Neural cell (in vitro differentiated cells): ENCODE measurements around the gene RASGEF1C.

Source experiments
- EZH2 ChIP-seq: fragments of 200-600, 300-800 bp; shearing (Covaris generic), sonication (generic); IDR thresholded peaks from 2 replicates; pipeline ENCODE4 v1.6.1; 2014; ENCODE audit warnings: antibody characterized with exemption, low read length, borderline replicate concordance, mild to moderate bottlenecking; ENCODE audit not compliant: insufficient read depth, poor library complexity, severe bottlenecking
- MXI1 ChIP-seq: fragments of 450-650 bp; conservative IDR thresholded peaks from 2 replicates; pipeline ENCODE4 v1.6.1; 2014; ENCODE audit warnings: antibody characterized with exemption, mild to moderate bottlenecking; ENCODE audit not compliant: poor library complexity, severe bottlenecking
- TAF1 ChIP-seq: IDR thresholded peaks from 2 replicates; pipeline ENCODE4 v1.6.1; 2012; ENCODE audit warnings: low read depth
- TF ChIP-seq, protein P1 (sequence below): IDR thresholded peaks from 2 replicates; pipeline ENCODE4 v1.6.1; 2012; ENCODE audit warnings: borderline replicate concordance
- TF ChIP-seq, protein P2 (sequence below): fragments of 450-650 bp; IDR thresholded peaks from 2 replicates; pipeline ENCODE4 v1.5.1; 2014; ENCODE audit warnings: antibody characterized with exemption, mild to moderate bottlenecking, moderate library complexity; ENCODE audit not compliant: poor library complexity, severe bottlenecking

DNA sequence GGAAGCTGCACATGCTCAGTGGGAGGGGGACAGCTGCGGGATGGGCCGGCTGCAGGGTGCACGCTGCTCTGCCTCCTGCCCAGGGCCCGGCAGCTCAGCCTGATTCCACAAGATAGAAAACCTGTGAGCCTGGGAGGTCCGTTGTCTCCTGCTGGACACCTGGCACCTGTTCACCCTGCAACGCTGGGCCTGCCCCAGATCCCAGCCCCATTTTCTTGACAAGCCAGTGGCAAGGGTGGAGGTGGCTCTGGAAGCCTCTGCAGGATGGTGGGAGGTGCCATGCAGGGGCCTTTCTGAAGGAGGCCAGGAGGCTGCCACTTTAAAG is 69.3 kb downstream of the RASGEF1C start:
- TF ChIP-seq, protein P1, sequence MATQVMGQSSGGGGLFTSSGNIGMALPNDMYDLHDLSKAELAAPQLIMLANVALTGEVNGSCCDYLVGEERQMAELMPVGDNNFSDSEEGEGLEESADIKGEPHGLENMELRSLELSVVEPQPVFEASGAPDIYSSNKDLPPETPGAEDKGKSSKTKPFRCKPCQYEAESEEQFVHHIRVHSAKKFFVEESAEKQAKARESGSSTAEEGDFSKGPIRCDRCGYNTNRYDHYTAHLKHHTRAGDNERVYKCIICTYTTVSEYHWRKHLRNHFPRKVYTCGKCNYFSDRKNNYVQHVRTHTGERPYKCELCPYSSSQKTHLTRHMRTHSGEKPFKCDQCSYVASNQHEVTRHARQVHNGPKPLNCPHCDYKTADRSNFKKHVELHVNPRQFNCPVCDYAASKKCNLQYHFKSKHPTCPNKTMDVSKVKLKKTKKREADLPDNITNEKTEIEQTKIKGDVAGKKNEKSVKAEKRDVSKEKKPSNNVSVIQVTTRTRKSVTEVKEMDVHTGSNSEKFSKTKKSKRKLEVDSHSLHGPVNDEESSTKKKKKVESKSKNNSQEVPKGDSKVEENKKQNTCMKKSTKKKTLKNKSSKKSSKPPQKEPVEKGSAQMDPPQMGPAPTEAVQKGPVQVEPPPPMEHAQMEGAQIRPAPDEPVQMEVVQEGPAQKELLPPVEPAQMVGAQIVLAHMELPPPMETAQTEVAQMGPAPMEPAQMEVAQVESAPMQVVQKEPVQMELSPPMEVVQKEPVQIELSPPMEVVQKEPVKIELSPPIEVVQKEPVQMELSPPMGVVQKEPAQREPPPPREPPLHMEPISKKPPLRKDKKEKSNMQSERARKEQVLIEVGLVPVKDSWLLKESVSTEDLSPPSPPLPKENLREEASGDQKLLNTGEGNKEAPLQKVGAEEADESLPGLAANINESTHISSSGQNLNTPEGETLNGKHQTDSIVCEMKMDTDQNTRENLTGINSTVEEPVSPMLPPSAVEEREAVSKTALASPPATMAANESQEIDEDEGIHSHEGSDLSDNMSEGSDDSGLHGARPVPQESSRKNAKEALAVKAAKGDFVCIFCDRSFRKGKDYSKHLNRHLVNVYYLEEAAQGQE = no peak
- TF ChIP-seq EZH2 = no peak
- no peak for TF ChIP-seq MXI1
- TF ChIP-seq, protein P2, sequence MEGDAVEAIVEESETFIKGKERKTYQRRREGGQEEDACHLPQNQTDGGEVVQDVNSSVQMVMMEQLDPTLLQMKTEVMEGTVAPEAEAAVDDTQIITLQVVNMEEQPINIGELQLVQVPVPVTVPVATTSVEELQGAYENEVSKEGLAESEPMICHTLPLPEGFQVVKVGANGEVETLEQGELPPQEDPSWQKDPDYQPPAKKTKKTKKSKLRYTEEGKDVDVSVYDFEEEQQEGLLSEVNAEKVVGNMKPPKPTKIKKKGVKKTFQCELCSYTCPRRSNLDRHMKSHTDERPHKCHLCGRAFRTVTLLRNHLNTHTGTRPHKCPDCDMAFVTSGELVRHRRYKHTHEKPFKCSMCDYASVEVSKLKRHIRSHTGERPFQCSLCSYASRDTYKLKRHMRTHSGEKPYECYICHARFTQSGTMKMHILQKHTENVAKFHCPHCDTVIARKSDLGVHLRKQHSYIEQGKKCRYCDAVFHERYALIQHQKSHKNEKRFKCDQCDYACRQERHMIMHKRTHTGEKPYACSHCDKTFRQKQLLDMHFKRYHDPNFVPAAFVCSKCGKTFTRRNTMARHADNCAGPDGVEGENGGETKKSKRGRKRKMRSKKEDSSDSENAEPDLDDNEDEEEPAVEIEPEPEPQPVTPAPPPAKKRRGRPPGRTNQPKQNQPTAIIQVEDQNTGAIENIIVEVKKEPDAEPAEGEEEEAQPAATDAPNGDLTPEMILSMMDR = no peak
- no peak for TF ChIP-seq TAF1
